HG03520 (cell line): Measurements from ENCODE around the gene PPIA.
A peak's percentile ranks its signal among the peaks of the same experiment; 100 is the strongest.
"Not testable (repeated sequence)": the region's sequence is repeated elsewhere in the genome, so short reads cannot be mapped to it uniquely, and the experiment has no call there.

Experiments used
- ATAC-seq: cut with Tn5 transposase; IDR thresholded peaks from one replicate; pipeline ENCODE4 v1.9.1; 2021; ENCODE audit warnings: mild to moderate bottlenecking, moderate library complexity; ENCODE audit not compliant: unreplicated experiment

PPIA gene

GRCh38 chr7:44762726-44763522, 33.6 kb upstream of the PPIA start:
- no peak for ATAC-seq

- no peak for ATAC-seq
Observed at GRCh38 chr7:44764081-44764480, 32.4 kb upstream of the PPIA start.

- ATAC-seq: no peak
Observed at GRCh38 chr7:44764665-44765578, 31.6 kb upstream of the PPIA start.

- no peak for ATAC-seq
Observed at GRCh38 chr7:44765579-44766415, 30.7 kb upstream of the PPIA start.

- ATAC-seq: no peak
Observed at GRCh38 chr7:44766416-44766801, 30.1 kb upstream of the PPIA start.

- no peak for ATAC-seq
Observed at GRCh38 chr7:44767134-44767911, 29.2 kb upstream of the PPIA start.

GRCh38 chr7:44767912-44768627, 28.4 kb upstream of the PPIA start:
- ATAC-seq: peak; percentile 42

- ATAC-seq: no peak
Observed at GRCh38 chr7:44768628-44769371, 27.7 kb upstream of the PPIA start.

GRCh38 chr7:44769376-44769775, 27.1 kb upstream of the PPIA start:
- ATAC-seq: no peak

- ATAC-seq: peak; percentile 62
Observed at GRCh38 chr7:44769776-44770294, 26.6 kb upstream of the PPIA start.

- ATAC-seq: no peak
Observed at GRCh38 chr7:44771358-44771757, 25.1 kb upstream of the PPIA start.

GRCh38 chr7:44772440-44772839, 24.0 kb upstream of the PPIA start:
- ATAC-seq: no peak

GRCh38 chr7:44772867-44773266, 23.6 kb upstream of the PPIA start:
- no peak for ATAC-seq

- not testable (repeated sequence) for ATAC-seq
Observed at GRCh38 chr7:44774486-44774885, 22.0 kb upstream of the PPIA start.

- ATAC-seq: no peak
Observed at GRCh38 chr7:44775383-44776107, 20.9 kb upstream of the PPIA start.

- ATAC-seq: no peak
Observed at GRCh38 chr7:44776211-44776610, 20.3 kb upstream of the PPIA start.

- no peak for ATAC-seq
Observed at GRCh38 chr7:44782460-44782859, 14.0 kb upstream of the PPIA start.

- ATAC-seq: no peak
Observed at GRCh38 chr7:44783407-44783806, 13.1 kb upstream of the PPIA start.
